Measurements from ENCODE around the gene VSIG8.
A peak's percentile ranks its signal among the peaks of the same experiment; 100 is the strongest.

The VSIG8 gene

GRCh38 chr1:159860456-159860855 lies 2.0 kb downstream of the VSIG8 start:
- no peak for FAIRE-seq

GRCh38 chr1:159859767-159860322 lies 2.6 kb downstream of the VSIG8 start:
- no peak for FAIRE-seq
- no peak for DNase-seq (ENCODE audit: extremely low spot score, insufficient read length, low read depth)

More at GRCh38 chr1:159860456-159860855, 2.0 kb downstream of the VSIG8 start:
- no peak for DNase-seq (ENCODE audit: extremely low spot score, insufficient read length, low read depth)

GRCh38 chr1:159857889-159858288 lies 4.6 kb downstream of the VSIG8 start:
- DNase-seq (ENCODE audit: extremely low spot score, insufficient read length, low read depth) (no peak), FAIRE-seq (no peak)

GRCh38 chr1:159856576-159856975 lies 5.9 kb downstream of the VSIG8 start:
- FAIRE-seq (no peak), DNase-seq (ENCODE audit: extremely low spot score, insufficient read length, low read depth) (no peak)

- DNase-seq (ENCODE audit: extremely low spot score, insufficient read length, low read depth) (no peak), FAIRE-seq (no peak)
Observed at GRCh38 chr1:159855709-159856108, 6.7 kb downstream of the VSIG8 start.

- no peak for FAIRE-seq
- DNase-seq (ENCODE audit: extremely low spot score, insufficient read length, low read depth) = no peak
Observed at GRCh38 chr1:159854693-159855192, 7.7 kb downstream of the VSIG8 start.

- FAIRE-seq = no peak
- no peak for DNase-seq (ENCODE audit: extremely low spot score, insufficient read length, low read depth)
Observed at GRCh38 chr1:159854116-159854692, 8.3 kb downstream of the VSIG8 start.

- FAIRE-seq = no peak
- no peak for DNase-seq (ENCODE audit: extremely low spot score, insufficient read length, low read depth)
Observed at GRCh38 chr1:159853417-159854115, 8.9 kb downstream of the VSIG8 start.

- DNase-seq (ENCODE audit: extremely low spot score, insufficient read length, low read depth) = no peak
- no peak for FAIRE-seq
Observed at GRCh38 chr1:159851407-159851806, 11.1 kb downstream of the VSIG8 start.

GRCh38 chr1:159849626-159850366 lies 12.7 kb downstream of the VSIG8 start:
- no peak for DNase-seq (ENCODE audit: extremely low spot score, insufficient read length, low read depth)

GRCh38 chr1:159848326-159848725 lies 14.1 kb downstream of the VSIG8 start:
- DNase-seq (ENCODE audit: extremely low spot score, insufficient read length, low read depth) (no peak), FAIRE-seq (no peak)

More at GRCh38 chr1:159849626-159850366, 12.7 kb downstream of the VSIG8 start:
- no peak for FAIRE-seq

GRCh38 chr1:159847231-159847630 lies 15.2 kb downstream of the VSIG8 start:
- DNase-seq (ENCODE audit: extremely low spot score, insufficient read length, low read depth) (no peak), FAIRE-seq (no peak)

GRCh38 chr1:159845751-159846629 lies 16.5 kb downstream of the VSIG8 start:
- DNase-seq (ENCODE audit: extremely low spot score, insufficient read length, low read depth) (no peak), FAIRE-seq (no peak)

- no peak for FAIRE-seq
Observed at GRCh38 chr1:159843459-159843858, 19.0 kb downstream of the VSIG8 start.

GRCh38 chr1:159841749-159842148 lies 20.7 kb downstream of the VSIG8 start:
- DNase-seq (ENCODE audit: extremely low spot score, insufficient read length, low read depth) = no peak
- no peak for FAIRE-seq

More at GRCh38 chr1:159843459-159843858, 19.0 kb downstream of the VSIG8 start:
- DNase-seq (ENCODE audit: extremely low spot score, insufficient read length, low read depth) = no peak

GRCh38 chr1:159839116-159839849 lies 23.2 kb downstream of the VSIG8 start:
- DNase-seq (ENCODE audit: extremely low spot score, insufficient read length, low read depth) (peak; percentile 23), FAIRE-seq (peak; percentile 50)

- no peak for DNase-seq (ENCODE audit: extremely low spot score, insufficient read length, low read depth)
- no peak for FAIRE-seq
Observed at GRCh38 chr1:159838715-159839114, 23.7 kb downstream of the VSIG8 start.

GRCh38 chr1:159835862-159836525 lies 26.5 kb downstream of the VSIG8 start:
- no peak for FAIRE-seq

More at GRCh38 chr1:159835862-159836525, 26.5 kb downstream of the VSIG8 start:
- no peak for DNase-seq (ENCODE audit: extremely low spot score, insufficient read length, low read depth)
